Superior temporal gyrus (tissue), 1 donor: ENCODE measurements around the gene FCN1.

Experiments
- DNase-seq: peaks from one replicate; pipeline ENCODE4 v3.0.0-alpha.2; 2016; ENCODE audit errors: extremely low spot score

Gene FCN1

GRCh38 chr9:134937164-134937555, 19.4 kb upstream of the FCN1 start:
- DNase-seq, result no peak

GRCh38 chr9:134936346-134937163, 18.8 kb upstream of the FCN1 start:
- DNase-seq, result no peak

GRCh38 chr9:134935701-134936345, 18.1 kb upstream of the FCN1 start:
- no peak for DNase-seq

- no peak for DNase-seq
Measured at GRCh38 chr9:134935056-134935640, 17.4 kb upstream of the FCN1 start.

- no peak for DNase-seq
Measured at GRCh38 chr9:134933076-134933659, 15.5 kb upstream of the FCN1 start.

GRCh38 chr9:134932606-134933005, 14.9 kb upstream of the FCN1 start:
- DNase-seq, result no peak

GRCh38 chr9:134932171-134932570, 14.5 kb upstream of the FCN1 start:
- no peak for DNase-seq

GRCh38 chr9:134930398-134930797, 12.7 kb upstream of the FCN1 start:
- DNase-seq, result no peak

- no peak for DNase-seq
Measured at GRCh38 chr9:134929193-134930158, 11.8 kb upstream of the FCN1 start.

- no peak for DNase-seq
Measured at GRCh38 chr9:134928436-134929192, 10.9 kb upstream of the FCN1 start.

- no peak for DNase-seq
Measured at GRCh38 chr9:134925011-134925511, 7.3 kb upstream of the FCN1 start.

- DNase-seq, result no peak
Measured at GRCh38 chr9:134923466-134923865, 5.8 kb upstream of the FCN1 start.

- DNase-seq, result no peak
Measured at GRCh38 chr9:134922932-134923240, 5.2 kb upstream of the FCN1 start.

- DNase-seq, result no peak
Measured at GRCh38 chr9:134922066-134922931, 4.6 kb upstream of the FCN1 start.

GRCh38 chr9:134919303-134919702, 1.6 kb upstream of the FCN1 start:
- no peak for DNase-seq

GRCh38 chr9:134918646-134919045, 934 bp upstream of the FCN1 start:
- no peak for DNase-seq

- DNase-seq, result no peak
Measured at GRCh38 chr9:134916161-134916665, 1.5 kb downstream of the FCN1 start.

- DNase-seq, result no peak
Measured at GRCh38 chr9:134915046-134915985, 2.4 kb downstream of the FCN1 start.
